Keratinocyte (primary cell): Measurements from ENCODE around the gene TMEM37. TPM values are rescaled to one million over a fixed set of nuclear protein-coding genes. Genes with fewer than 3 reads are reported as not detected.

Experiments
- DNase-seq: peaks from one replicate; pipeline ENCODE4 v3.0.0-alpha.2; 2011; ENCODE audit warnings: low read depth, missing footprints, low spot score
- FAIRE-seq: peaks from 2 replicates; lab custom pipeline; 2011; peaks lifted over from hg19 to GRCh38; lab: Jason Lieb, UNC
- H2AFZ ChIP-seq: 2 replicates; pipeline ENCODE4 v1.6.0; 2012; ENCODE audit warnings: low read length, control low read depth, inconsistent platforms; ENCODE audit not compliant: control insufficient read depth
- H3K27ac ChIP-seq: 2 replicates; pipeline ENCODE4 v1.5.1; 2011; ENCODE audit warnings: low read length; ENCODE audit not compliant: control insufficient read depth, insufficient read depth
- H3K27me3 ChIP-seq: 3 replicates; pipeline ENCODE4 v1.6.0; 2011; ENCODE audit warnings: low read length; ENCODE audit not compliant: control insufficient read depth, insufficient read depth; ENCODE audit errors: extremely low read depth
- H3K36me3 ChIP-seq, 2 experiments: 2 replicates in 1 of 2; 3 replicates in 1 of 2; pipeline ENCODE4 v1.5.1; 2011; ENCODE audit warnings: low read length in 2 of 2, mild to moderate bottlenecking in 1 of 2; ENCODE audit not compliant: control insufficient read depth in 2 of 2, insufficient read depth in 2 of 2; ENCODE audit errors: extremely low read depth in 1 of 2
- H3K4me1 ChIP-seq: 3 replicates; pipeline ENCODE4 v1.5.1; 2011; ENCODE audit warnings: low read length; ENCODE audit not compliant: control insufficient read depth, insufficient read depth; ENCODE audit errors: extremely low read depth
- H3K4me2 ChIP-seq: 3 replicates; pipeline ENCODE4 v1.6.0; 2011; ENCODE audit warnings: low read depth, low read length; ENCODE audit not compliant: control insufficient read depth, insufficient read depth; ENCODE audit errors: extremely low read depth
- H3K4me3 ChIP-seq, 3 experiments: fragments of 200-600 bp in 1 of 3; sonication (generic) in 1 of 3; 2 replicates in 2 of 3; 3 replicates in 1 of 3; pipeline ENCODE4 v1.5.1; 2011 to 2016; ENCODE audit warnings: low read length in 3 of 3, mild to moderate bottlenecking in 3 of 3, control low read depth in 2 of 3, inconsistent platforms in 1 of 3, low read depth in 1 of 3, mixed read lengths in 1 of 3, mixed run types in 1 of 3, moderate library complexity in 1 of 3; ENCODE audit not compliant: control insufficient read depth in 2 of 3, insufficient read depth in 2 of 3; ENCODE audit errors: extremely low read depth in 1 of 3
- H3K79me2 ChIP-seq: 2 replicates; pipeline ENCODE4 v1.6.0; 2012; ENCODE audit warnings: low read length; ENCODE audit not compliant: control insufficient read depth, insufficient read depth
- H3K9ac ChIP-seq: 3 replicates; pipeline ENCODE4 v1.6.0; 2011; ENCODE audit warnings: low read length; ENCODE audit not compliant: control insufficient read depth, insufficient read depth; ENCODE audit errors: extremely low read depth
- H3K9me1 ChIP-seq: 3 replicates; pipeline ENCODE4 v1.6.0; 2011; ENCODE audit warnings: low read length; ENCODE audit not compliant: control insufficient read depth, insufficient read depth; ENCODE audit errors: extremely low read depth
- H3K9me3 ChIP-seq: 2 replicates; pipeline ENCODE4 v1.5.1; 2012; ENCODE audit warnings: low read depth, low read length; ENCODE audit not compliant: control insufficient read depth
- H4K20me1 ChIP-seq: 3 replicates; pipeline ENCODE4 v1.6.0; 2011; ENCODE audit warnings: low read length; ENCODE audit not compliant: control insufficient read depth, insufficient read depth; ENCODE audit errors: extremely low read depth
- CTCF ChIP-seq, 3 experiments: IDR thresholded peaks in 1 of 3; conservative IDR thresholded peaks in 1 of 3; optimal IDR thresholded peaks in 1 of 3; 2 replicates in 2 of 3; 3 replicates in 1 of 3; pipeline versions ENCODE3 to v1.5.1; 2011; ENCODE audit warnings: low read length in 3 of 3, mild to moderate bottlenecking in 3 of 3, moderate library complexity in 2 of 3, control low read depth in 1 of 3, inconsistent platforms in 1 of 3; ENCODE audit not compliant: insufficient read depth in 2 of 3; ENCODE audit errors: extremely low read depth in 1 of 3
- EZH2 ChIP-seq: IDR thresholded peaks from one replicate; pipeline ENCODE4 v1.6.1; 2012; ENCODE audit warnings: inconsistent platforms, mild to moderate bottlenecking, low read length, moderate library complexity
- dilution Hi-C: fragments of 300-500 bp; cut with MboI; formaldehyde crosslinking; loops from one replicate; pipeline ENCODE4 v1.7.0; 2020; ENCODE audit warnings: low sequenced_read_pairs; ENCODE audit not compliant: extremely low pct_ligation_motif_present
- polyA plus RNA-seq, 5 experiments: library from polyadenylated mRNA; depleted of rRNA in 3 of 5; stranded (reverse) in 3 of 5; stranded (forward) in 1 of 5; unstranded in 1 of 5; fragments of >200 nt; gene quantifications; 1 replicate in 1 of 5; 2 replicates in 3 of 5; 3 replicates in 1 of 5; pipeline versions ENCODE4 v1.2.1 to v1.2.3, GENCODE V29; 2011 to 2012; ENCODE audit warnings: missing spikeins in 2 of 5, low read depth in 1 of 5, low replicate concordance in 1 of 5

Gene TMEM37
- polyA plus RNA-seq, 1 donor (not counting 4 experiments of a cell fraction or from before 2014, with no cell fraction given), result 0.18 TPM

- FAIRE-seq, result no peak
- dilution Hi-C loops, result no loop called here
- H3K36me3 ChIP-seq, result no peaks in the 10 kb centered on the region
Observed at GRCh38 chr2:119408221-119408619, 23.4 kb upstream of the TMEM37 start.

GRCh38 chr2:119409506-119409905, 22.1 kb upstream of the TMEM37 start:
- Histone ChIP-seq H3K4me1 (no peaks in the 10 kb centered on the region), H2AFZ (no peak overlapping the region), H3K27me3 (no peaks in the 10 kb centered on the region), H3K4me3 (no peak overlapping the region), H3K9me1 (no peaks in the 10 kb centered on the region), H3K79me2 (no peaks in the 10 kb centered on the region), H3K9me3 (no peaks in the 10 kb centered on the region), H3K36me3 (no peaks in the 10 kb centered on the region), H4K20me1 (no peaks in the 10 kb centered on the region), H3K9ac (no peak overlapping the region), H3K27ac (no peak overlapping the region), H3K4me2 (no peak overlapping the region)
- DNase-seq (no peak), FAIRE-seq (no peak)
- dilution Hi-C loops, result no loop called here
- TF ChIP-seq CTCF (optimal IDR thresholded peaks at IDR 0.05 in 1 of 3, IDR thresholded peaks at IDR 0.05 in 1 of 3, conservative IDR thresholded peaks at IDR 0.05 in 1 of 3; ENCODE audit: extremely low read depth in 1 of 3, insufficient read depth in 2 of 3, low read length in 3 of 3), result no peak
- TF ChIP-seq EZH2, result no peak

More at GRCh38 chr2:119408221-119408619, 23.4 kb upstream of the TMEM37 start:
- Histone ChIP-seq H3K79me2 (no peaks in the 10 kb centered on the region), H3K4me3 (no peak overlapping the region), H3K4me2 (no peak overlapping the region), H3K9ac (no peak overlapping the region), H2AFZ (no peak overlapping the region), H3K4me1 (no peaks in the 10 kb centered on the region), H3K9me1 (no peaks in the 10 kb centered on the region), H3K27me3 (peaks cover 3% of the 10 kb centered on the region), H3K27ac (no peak overlapping the region), H3K9me3 (no peaks in the 10 kb centered on the region), H4K20me1 (no peaks in the 10 kb centered on the region)
- DNase-seq, result no peak
- TF ChIP-seq EZH2, result no peak
- TF ChIP-seq CTCF (optimal IDR thresholded peaks at IDR 0.05 in 1 of 3, IDR thresholded peaks at IDR 0.05 in 1 of 3, conservative IDR thresholded peaks at IDR 0.05 in 1 of 3; ENCODE audit: extremely low read depth in 1 of 3, insufficient read depth in 2 of 3, low read length in 3 of 3), result no peak
